MM.1S (cell line): ENCODE measurements around the gene ADAMTS3.

ENCODE experiments used
- EZH2 ChIP-seq: fragments of 300-600 bp; sonication (generic); optimal IDR thresholded peaks from 2 replicates; pipeline ENCODE3; 2017; ENCODE audit warnings: low read depth, mild to moderate bottlenecking, antibody characterized with exemption, low read length, mixed read lengths
- EZH2phosphoT487 ChIP-seq: fragments of 300-600 bp; sonication (generic); IDR thresholded peaks from 2 replicates; pipeline ENCODE4 v1.6.1; 2018; ENCODE audit warnings: antibody characterized with exemption, low read length
- TF ChIP-seq, protein P1 (sequence below): fragments of 300-600 bp; sonication (generic); IDR thresholded peaks from 2 replicates; pipeline ENCODE4 v1.5.1; 2016; ENCODE audit warnings: antibody characterized with exemption, low read length, mixed read lengths

GRCh38 chr4:72613959-72614358 lies 44.9 kb upstream of the ADAMTS3 start:
- TF ChIP-seq EZH2, result no peak
- TF ChIP-seq, protein P1, sequence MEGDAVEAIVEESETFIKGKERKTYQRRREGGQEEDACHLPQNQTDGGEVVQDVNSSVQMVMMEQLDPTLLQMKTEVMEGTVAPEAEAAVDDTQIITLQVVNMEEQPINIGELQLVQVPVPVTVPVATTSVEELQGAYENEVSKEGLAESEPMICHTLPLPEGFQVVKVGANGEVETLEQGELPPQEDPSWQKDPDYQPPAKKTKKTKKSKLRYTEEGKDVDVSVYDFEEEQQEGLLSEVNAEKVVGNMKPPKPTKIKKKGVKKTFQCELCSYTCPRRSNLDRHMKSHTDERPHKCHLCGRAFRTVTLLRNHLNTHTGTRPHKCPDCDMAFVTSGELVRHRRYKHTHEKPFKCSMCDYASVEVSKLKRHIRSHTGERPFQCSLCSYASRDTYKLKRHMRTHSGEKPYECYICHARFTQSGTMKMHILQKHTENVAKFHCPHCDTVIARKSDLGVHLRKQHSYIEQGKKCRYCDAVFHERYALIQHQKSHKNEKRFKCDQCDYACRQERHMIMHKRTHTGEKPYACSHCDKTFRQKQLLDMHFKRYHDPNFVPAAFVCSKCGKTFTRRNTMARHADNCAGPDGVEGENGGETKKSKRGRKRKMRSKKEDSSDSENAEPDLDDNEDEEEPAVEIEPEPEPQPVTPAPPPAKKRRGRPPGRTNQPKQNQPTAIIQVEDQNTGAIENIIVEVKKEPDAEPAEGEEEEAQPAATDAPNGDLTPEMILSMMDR, result no peak
- no peak for TF ChIP-seq EZH2phosphoT487
